IPS-20b (cell line): Measurements from ENCODE around the gene PIP5K1B.

Experiments
- H3K27ac ChIP-seq: one replicate; pipeline ENCODE4 v1.5.1; 2013; ENCODE audit warnings: low read length
- H3K27me3 ChIP-seq: 2 replicates; pipeline ENCODE4 v1.6.1; 2013; ENCODE audit warnings: mild to moderate bottlenecking, low read length, inconsistent platforms; ENCODE audit not compliant: insufficient read depth
- H3K36me3 ChIP-seq: 2 replicates; pipeline ENCODE4 v1.6.1; 2013; ENCODE audit warnings: low read depth, mild to moderate bottlenecking, inconsistent platforms, low read length, moderate library complexity; ENCODE audit not compliant: insufficient read depth
- H3K4me1 ChIP-seq: 2 replicates; pipeline ENCODE4 v1.6.1; 2013; ENCODE audit warnings: mild to moderate bottlenecking, control low read depth, inconsistent platforms, low read length, moderate library complexity; ENCODE audit not compliant: insufficient read depth
- H3K4me3 ChIP-seq: 2 replicates; pipeline ENCODE4 v1.5.1; 2013; ENCODE audit warnings: mild to moderate bottlenecking, low read length, inconsistent platforms
- H3K9ac ChIP-seq: 2 replicates; pipeline ENCODE4 v1.6.1; 2013; ENCODE audit warnings: low read depth, mild to moderate bottlenecking, inconsistent platforms, low read length, moderate library complexity
- H3K9me3 ChIP-seq: 2 replicates; pipeline ENCODE4 v1.6.1; 2013; ENCODE audit warnings: mild to moderate bottlenecking, low read depth, low read length, inconsistent platforms; ENCODE audit not compliant: insufficient read depth

Gene PIP5K1B

DNA sequence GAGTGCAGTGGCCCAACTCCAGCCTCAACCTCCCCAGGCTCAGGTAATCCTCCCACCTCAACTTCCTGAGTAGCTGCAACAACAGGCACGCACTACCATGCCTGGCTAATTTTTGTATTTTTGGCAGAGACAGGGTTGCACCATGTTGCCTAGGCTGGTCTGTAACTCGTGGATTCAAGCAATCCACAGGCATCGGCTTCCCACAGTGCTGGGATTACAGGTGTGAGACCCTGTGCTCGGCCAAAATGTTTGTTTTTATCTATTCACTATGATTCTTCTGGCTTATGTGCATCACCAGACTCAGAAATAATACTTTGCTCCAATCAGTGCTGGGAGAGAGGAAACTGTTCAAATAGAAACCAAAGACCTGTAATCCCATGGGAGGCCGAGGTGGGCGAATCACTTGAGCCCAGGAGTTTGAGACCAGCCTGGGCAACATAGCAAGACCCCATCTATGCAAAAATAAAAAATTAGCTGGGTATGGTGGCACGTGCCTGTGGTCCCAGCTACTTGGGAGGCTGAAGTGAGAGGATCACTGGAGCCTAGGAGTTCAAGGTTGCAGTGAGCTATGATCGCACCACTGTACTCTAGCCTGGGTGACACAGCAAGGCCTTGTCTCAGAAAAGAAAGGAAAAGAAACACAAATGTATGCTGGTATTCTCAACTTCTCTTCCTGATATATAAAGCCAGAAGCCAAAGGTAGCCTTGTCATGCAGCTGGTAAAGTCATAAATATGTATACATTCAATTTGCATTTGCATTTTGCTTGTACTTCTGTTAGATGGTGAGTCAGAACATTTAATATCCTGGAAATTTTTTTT lies 4.5 kb downstream of the PIP5K1B start:
- Histone ChIP-seq H3K4me1 (peaks cover 15% of the 10 kb centered on the region), H3K9ac (no peak overlapping the region), H3K9me3 (no peaks in the 10 kb centered on the region), H3K27ac (no peak overlapping the region), H3K36me3 (no peaks in the 10 kb centered on the region), H3K4me3 (no peak overlapping the region), H3K27me3 (peaks cover 31% of the 10 kb centered on the region)

DNA sequence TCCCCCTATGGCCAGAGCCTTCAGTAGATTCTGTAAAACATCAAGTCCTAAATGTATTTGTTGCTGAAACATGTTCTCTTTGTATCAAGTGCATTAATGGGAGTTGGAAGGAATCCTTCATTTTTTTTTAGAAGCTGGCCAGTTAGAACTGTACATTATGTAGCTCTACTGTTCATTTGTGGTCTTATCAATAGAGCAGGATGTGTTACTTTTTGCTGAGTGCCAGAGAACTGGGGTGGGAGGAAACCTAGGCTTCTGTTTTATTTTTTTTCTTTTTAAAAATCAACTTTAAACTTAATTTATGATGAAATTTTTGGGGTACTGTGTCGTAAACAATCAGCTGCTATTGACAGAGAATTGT lies 5.1 kb downstream of the PIP5K1B start:
- Histone ChIP-seq H3K27me3 (peaks cover 29% of the 10 kb centered on the region), H3K9ac (no peak overlapping the region), H3K4me1 (peaks cover 15% of the 10 kb centered on the region), H3K36me3 (no peaks in the 10 kb centered on the region), H3K27ac (no peak overlapping the region), H3K9me3 (no peaks in the 10 kb centered on the region), H3K4me3 (no peak overlapping the region)

DNA sequence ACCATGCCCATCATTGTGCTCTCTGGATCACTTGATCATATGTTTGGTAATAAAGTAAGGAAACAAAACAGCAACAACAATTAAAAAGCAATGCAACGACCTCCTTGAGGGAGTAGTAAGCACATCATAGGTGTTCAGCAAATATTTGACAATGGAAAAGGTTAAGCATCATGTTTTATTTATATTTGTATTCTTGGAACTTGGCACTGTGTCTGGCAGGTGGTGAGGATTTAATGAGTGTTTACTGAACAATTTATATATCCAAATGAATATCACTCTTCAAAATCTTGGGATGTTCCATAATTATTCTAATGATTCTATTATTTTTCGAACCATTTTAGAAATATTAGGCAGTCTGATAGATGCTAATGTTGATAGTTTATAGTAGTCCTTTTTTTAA lies 6.2 kb downstream of the PIP5K1B start:
- Histone ChIP-seq H3K27me3 (peaks cover 21% of the 10 kb centered on the region), H3K4me1 (peaks cover 14% of the 10 kb centered on the region)

DNA sequence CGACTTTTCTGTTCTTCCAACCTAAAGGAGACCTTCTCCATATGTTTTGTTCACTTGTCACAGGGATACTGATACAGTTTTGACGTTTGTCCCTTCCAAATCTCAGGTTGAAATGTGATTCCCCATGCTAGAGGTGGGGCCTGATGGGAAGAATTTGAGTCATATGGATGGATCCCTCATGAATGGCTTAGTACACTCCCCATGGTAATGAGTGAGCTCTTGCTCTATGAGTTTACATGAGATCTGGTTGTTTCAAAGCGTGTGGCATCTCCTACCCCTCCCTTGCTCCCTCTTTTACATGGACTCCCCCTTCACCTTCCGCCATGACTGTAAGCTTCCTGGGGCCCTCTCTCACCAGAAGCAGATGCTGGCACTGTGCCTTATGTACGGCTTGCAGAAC lies 6.9 kb downstream of the PIP5K1B start:
- peaks cover 9% of the 10 kb centered on the region for H3K4me1 ChIP-seq
- H3K36me3 ChIP-seq: no peaks in the 10 kb centered on the region
- H3K27me3 ChIP-seq: peaks cover 15% of the 10 kb centered on the region
- H3K9me3 ChIP-seq: no peaks in the 10 kb centered on the region
- H3K9ac ChIP-seq: no peak overlapping the region
- no peak overlapping the region for H3K4me3 ChIP-seq
- H3K27ac ChIP-seq: no peak overlapping the region

More for the DNA sequence above, 6.2 kb downstream of the PIP5K1B start:
- Histone ChIP-seq H3K27ac (no peak overlapping the region), H3K9me3 (no peaks in the 10 kb centered on the region), H3K36me3 (no peaks in the 10 kb centered on the region), H3K4me3 (no peak overlapping the region), H3K9ac (no peak overlapping the region)

DNA sequence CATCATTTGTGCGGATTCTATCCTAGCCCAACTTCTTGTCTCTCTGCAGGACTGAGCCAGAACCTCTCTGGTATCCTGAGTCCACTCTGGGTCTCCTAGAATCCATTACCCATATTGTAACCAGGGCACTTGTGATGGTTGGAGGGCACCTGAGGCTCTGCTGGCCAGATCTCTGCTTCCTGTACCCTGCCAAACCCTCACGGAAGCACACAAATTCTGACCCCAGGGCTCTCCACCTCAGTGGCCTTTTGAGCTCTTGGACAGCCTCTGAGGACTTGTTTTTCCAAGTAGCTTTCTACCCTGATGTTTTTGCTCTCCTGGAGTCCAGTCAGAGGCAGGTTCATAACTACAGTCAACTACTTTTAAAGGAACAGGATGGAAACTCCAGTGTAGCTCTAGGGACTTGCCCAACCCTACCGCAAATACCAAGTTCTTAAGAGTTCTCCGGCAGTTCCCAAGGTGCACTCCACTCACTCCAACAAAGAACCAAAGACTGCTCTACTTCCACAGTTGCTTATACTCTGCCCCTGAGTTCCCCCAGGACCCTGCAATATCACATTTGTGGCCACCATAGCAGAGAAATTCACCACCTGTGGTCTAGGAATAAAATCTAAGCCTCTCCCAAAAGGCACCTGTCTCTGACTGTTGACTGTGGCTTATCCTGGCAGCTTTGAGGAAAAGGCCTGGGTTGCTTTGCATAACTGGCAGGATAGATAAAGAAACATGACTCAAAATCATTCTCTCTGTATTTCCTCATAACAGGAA lies 9.6 kb downstream of the PIP5K1B start:
- Histone ChIP-seq H3K27ac (no peak overlapping the region), H3K27me3 (no peaks in the 10 kb centered on the region), H3K4me3 (no peak overlapping the region), H3K4me1 (peaks cover 6% of the 10 kb centered on the region), H3K9me3 (no peaks in the 10 kb centered on the region), H3K36me3 (no peaks in the 10 kb centered on the region), H3K9ac (no peak overlapping the region)

DNA sequence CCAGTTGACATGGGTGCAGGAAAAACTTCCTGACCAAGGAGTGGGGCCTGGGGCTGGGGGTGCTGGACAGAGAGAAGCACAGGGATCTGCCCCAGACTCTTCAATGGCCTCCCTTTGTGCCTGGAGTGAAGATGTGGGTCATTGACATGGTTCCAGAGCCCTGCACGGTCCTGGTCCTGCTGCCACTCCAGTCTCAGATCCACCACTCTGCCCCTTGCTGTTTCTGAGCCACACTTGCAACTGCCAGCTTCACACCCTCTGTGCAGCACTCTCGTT lies 10.1 kb downstream of the PIP5K1B start:
- H3K27me3 ChIP-seq: no peaks in the 10 kb centered on the region
- no peak overlapping the region for H3K27ac ChIP-seq
- no peak overlapping the region for H3K9ac ChIP-seq
- H3K4me1 ChIP-seq: peaks cover 10% of the 10 kb centered on the region
- H3K36me3 ChIP-seq: no peaks in the 10 kb centered on the region
- no peaks in the 10 kb centered on the region for H3K9me3 ChIP-seq
- H3K4me3 ChIP-seq: no peak overlapping the region

DNA sequence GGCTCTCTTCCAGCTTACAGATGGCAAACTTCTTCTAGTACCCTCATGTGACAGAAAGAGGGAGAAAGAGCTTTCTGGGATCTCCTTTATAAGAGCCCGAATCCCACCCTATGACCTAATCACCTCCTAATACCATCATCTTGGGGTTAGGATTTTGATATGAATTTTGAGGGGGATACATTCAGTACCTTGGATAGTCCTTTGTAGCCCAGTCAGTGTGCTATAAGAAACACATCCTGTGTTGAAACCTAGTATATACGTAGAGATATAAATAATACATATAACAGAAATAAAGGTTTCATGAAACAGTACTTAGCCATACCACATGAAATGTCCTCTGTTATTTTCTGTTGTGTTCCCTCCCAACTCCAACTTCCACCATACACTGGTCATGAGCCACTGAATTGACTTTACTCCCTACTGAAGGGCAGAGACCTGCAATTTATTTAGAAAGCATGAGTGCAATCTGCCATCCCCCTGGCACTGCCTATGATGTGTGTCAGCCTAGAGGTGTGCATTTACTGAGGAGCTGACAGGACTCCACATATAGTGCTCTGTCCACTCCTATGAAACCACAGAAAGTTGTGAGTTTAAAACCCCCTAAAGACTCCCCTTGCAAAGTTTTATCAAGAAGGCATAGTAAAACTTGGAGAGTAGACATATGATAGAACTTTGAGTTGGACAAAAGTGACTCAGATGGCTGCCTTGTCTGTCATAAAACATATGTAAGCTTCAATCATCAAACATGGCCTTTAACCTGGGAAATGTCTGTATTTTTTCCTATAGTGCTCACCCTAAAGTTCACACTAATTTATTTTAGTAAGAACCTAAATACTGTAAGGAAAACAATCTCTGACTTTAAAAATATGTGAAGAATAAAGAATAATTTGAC lies 12.8 kb downstream of the PIP5K1B start:
- peaks cover 4% of the 10 kb centered on the region; the same call in 1 of the 2 replicates for H3K4me1 ChIP-seq
- H3K36me3 ChIP-seq: no peaks in the 10 kb centered on the region
- H3K27ac ChIP-seq: no peak overlapping the region
- H3K4me3 ChIP-seq: no peak overlapping the region
- no peak overlapping the region for H3K9ac ChIP-seq
- H3K9me3 ChIP-seq: no peaks in the 10 kb centered on the region
- H3K27me3 ChIP-seq: no peaks in the 10 kb centered on the region

DNA sequence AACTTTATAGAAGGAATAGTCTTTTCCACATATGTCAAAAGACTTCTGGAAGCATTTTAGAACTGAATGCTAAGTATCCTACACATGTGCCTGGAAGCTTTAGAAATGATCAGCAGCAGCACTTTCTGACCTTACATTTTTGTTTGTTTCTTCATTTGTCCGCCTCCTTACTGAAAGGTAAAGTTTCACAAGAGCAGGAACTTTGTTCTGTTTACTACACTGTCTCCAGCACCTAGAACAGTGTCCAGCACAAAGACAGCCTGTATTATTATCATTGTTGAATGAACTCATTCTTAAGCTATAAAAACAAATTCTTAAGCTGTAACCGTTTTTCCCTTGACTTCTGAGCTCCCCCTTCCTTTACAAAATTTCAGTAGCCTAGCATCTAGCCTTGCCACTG lies 14.8 kb downstream of the PIP5K1B start:
- Histone ChIP-seq H3K9ac (no peak overlapping the region), H3K36me3 (no peaks in the 10 kb centered on the region), H3K9me3 (no peaks in the 10 kb centered on the region), H3K27me3 (no peaks in the 10 kb centered on the region), H3K4me3 (no peak overlapping the region), H3K4me1 (peaks cover 4% of the 10 kb centered on the region; the same call in 1 of the 2 replicates), H3K27ac (no peak overlapping the region)

DNA sequence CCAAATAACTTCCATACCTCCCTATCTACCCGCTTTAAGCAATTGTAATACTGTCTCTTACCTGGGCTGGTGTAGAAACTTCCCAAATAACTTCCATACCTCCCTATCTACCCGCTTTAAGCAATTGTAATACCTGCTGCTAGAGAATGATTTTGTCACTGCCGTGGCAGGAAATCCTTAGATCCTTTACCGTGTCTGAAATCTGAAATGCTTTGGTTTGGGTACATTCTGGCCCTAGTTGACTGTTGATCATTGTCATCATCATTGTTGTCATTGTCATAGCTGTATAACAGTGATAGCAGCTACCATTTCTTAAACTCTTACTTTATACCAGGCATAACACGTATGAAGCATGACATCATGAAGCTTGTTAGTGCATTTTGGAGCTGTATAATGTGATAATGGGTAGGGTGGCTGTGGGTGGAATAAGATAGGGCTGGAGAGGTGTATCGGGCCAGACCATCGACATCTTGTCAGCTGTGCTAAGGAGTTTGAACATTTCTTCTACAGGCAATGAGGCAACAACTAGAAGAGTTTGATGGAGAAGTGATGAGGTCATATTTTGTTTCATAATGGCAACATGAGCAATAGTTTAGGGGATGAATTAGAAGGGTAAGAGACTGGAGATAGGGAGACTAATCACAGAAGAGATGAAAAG lies 15.7 kb downstream of the PIP5K1B start:
- Histone ChIP-seq H3K9me3 (no peaks in the 10 kb centered on the region), H3K27me3 (no peaks in the 10 kb centered on the region), H3K4me1 (peaks cover 4% of the 10 kb centered on the region; the same call in 1 of the 2 replicates), H3K4me3 (no peak overlapping the region), H3K9ac (no peak overlapping the region), H3K36me3 (no peaks in the 10 kb centered on the region), H3K27ac (no peak overlapping the region)

DNA sequence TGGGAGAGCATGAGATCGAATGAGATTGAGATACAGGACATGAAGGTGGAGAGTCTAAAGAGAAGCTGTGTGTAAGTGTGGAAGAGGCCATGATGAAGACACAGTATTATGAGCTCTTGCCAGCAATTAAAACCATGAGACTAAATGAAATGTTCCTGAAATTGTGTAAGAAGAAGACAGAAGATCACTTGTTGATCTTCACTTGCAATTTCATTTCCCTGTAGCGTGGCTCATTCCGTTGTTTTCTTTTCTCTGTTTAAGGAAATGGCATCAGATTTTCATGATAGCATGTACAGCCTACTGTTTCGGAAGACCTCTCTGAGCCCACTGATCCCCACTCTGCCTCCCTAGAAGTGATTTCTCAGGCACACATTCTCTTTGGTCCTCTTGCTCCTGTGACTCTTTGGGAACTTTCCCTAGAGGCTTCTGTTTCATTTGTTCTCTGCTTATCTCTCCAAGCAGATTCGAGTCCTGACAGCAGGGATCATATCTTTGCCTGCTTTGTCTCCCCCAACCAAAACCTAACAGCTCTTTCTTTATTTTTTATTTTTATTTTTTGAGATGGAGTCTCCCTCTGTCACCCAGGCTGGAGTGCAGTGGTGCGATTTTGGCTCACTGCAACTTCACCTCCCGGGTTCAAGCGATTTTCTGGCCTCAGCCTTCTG lies 16.8 kb downstream of the PIP5K1B start:
- no peak overlapping the region for H3K9ac ChIP-seq
- no peaks in the 10 kb centered on the region for H3K9me3 ChIP-seq
- H3K4me1 ChIP-seq: peaks cover 4% of the 10 kb centered on the region; the same call in 1 of the 2 replicates

DNA sequence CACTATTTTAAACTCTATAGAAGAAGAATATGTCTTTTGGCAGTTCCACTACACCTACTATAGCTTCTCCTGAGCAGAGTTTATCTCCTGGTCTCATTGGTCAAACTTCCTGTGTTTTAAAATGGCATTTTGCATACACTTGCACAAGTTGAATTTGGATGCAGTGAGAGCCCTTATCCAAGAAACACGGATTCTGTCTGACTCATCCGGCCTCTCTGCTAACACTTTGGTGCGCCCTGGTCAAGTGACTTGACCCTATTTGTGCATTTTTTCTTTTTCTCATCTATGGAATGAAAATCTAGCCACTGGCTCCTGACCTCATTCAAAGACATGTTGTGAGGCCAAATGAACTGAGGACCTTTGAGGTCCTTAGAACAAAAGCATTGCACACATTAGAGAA lies 20.0 kb downstream of the PIP5K1B start:
- no peaks in the 10 kb centered on the region for H3K36me3 ChIP-seq
- no peak overlapping the region for H3K27ac ChIP-seq
- no peaks in the 10 kb centered on the region for H3K9me3 ChIP-seq
- no peaks in the 10 kb centered on the region; the same call in 1 of the 2 replicates for H3K4me1 ChIP-seq
- no peak overlapping the region for H3K4me3 ChIP-seq
- no peaks in the 10 kb centered on the region for H3K27me3 ChIP-seq
- no peak overlapping the region for H3K9ac ChIP-seq

More for the DNA sequence above, 16.8 kb downstream of the PIP5K1B start:
- Histone ChIP-seq H3K27me3 (no peaks in the 10 kb centered on the region), H3K4me3 (no peak overlapping the region), H3K27ac (no peak overlapping the region), H3K36me3 (no peaks in the 10 kb centered on the region)
